Limb (tissue), 2 donors: ENCODE data around the gene GALNT18.

Source experiments
- DNase-seq, 2 donors: peaks; one replicate each; pipeline ENCODE4 v3.0.0-alpha.2; 2016; ENCODE audit errors: extremely low spot score in 2 of 2

Gene GALNT18

GRCh38 chr11:11316651-11317230, 305.1 kb downstream of the GALNT18 start:
- no peak for DNase-seq

- DNase-seq = no peak
These were observed 307.7 kb downstream of the GALNT18 start for GRCh38 chr11:11313902-11314692.

GRCh38 chr11:11313426-11313825, 308.4 kb downstream of the GALNT18 start:
- DNase-seq = no peak

GRCh38 chr11:11312738-11313137, 309.1 kb downstream of the GALNT18 start:
- DNase-seq = no peak

- DNase-seq = no peak
These were observed 310.6 kb downstream of the GALNT18 start for GRCh38 chr11:11311169-11311568.

- no peak for DNase-seq
These were observed 311.9 kb downstream of the GALNT18 start for GRCh38 chr11:11309906-11310305.

- DNase-seq = no peak
These were observed 313.6 kb downstream of the GALNT18 start for GRCh38 chr11:11308249-11308648.

- DNase-seq = no peak
These were observed 314.9 kb downstream of the GALNT18 start for GRCh38 chr11:11306855-11307254.

- DNase-seq = no peak
These were observed 317.3 kb downstream of the GALNT18 start for GRCh38 chr11:11304550-11304949.

- DNase-seq = no peak
These were observed 319.2 kb downstream of the GALNT18 start for GRCh38 chr11:11302565-11302964.

GRCh38 chr11:11301212-11301611, 320.6 kb downstream of the GALNT18 start:
- DNase-seq = no peak

- DNase-seq = no peak
These were observed 324.2 kb downstream of the GALNT18 start for GRCh38 chr11:11297578-11297977.

GRCh38 chr11:11296434-11296833, 325.4 kb downstream of the GALNT18 start:
- no peak for DNase-seq

GRCh38 chr11:11294551-11294855, 327.3 kb downstream of the GALNT18 start:
- DNase-seq = no peak

GRCh38 chr11:11293798-11294550, 327.8 kb downstream of the GALNT18 start:
- no peak for DNase-seq

- DNase-seq = no peak
These were observed 329.0 kb downstream of the GALNT18 start for GRCh38 chr11:11292839-11293238.

GRCh38 chr11:11291041-11292015, 330.5 kb downstream of the GALNT18 start:
- no peak for DNase-seq

- no peak for DNase-seq
These were observed 331.5 kb downstream of the GALNT18 start for GRCh38 chr11:11290354-11290753.

GRCh38 chr11:11289669-11290068, 332.1 kb downstream of the GALNT18 start:
- no peak for DNase-seq

GRCh38 chr11:11288972-11289616, 332.7 kb downstream of the GALNT18 start:
- no peak for DNase-seq

GRCh38 chr11:11284481-11284880, 337.3 kb downstream of the GALNT18 start:
- DNase-seq = no peak
